Measurements from ENCODE around the gene MCRIP2.

DNA sequence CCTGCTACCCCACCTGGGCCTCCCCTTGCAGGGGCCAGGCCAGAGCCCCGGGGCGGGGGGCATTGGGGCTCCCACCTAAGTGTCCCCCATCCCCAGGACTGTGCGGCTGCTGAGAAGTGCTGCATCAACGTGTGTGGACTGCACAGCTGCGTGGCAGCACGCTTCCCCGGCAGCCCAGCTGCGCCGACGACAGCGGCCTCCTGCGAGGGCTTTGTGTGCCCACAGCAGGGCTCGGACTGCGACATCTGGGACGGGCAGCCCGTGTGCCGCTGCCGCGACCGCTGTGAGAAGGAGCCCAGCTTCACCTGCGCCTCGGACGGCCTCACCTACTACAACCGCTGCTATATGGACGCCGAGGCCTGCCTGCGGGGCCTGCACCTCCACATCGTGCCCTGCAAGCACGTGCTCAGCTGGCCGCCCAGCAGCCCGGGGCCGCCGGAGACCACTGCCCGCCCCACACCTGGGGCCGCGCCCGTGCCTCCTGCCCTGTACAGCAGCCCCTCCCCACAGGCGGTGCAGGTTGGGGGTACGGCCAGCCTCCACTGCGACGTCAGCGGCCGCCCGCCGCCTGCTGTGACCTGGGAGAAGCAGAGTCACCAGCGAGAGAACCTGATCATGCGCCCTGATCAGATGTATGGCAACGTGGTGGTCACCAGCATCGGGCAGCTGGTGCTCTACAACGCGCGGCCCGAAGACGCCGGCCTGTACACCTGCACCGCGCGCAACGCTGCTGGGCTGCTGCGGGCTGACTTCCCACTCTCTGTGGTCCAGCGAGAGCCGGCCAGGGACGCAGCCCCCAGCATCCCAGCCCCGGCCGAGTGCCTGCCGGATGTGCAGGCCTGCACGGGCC lies 8.9 kb upstream of the MCRIP2 start:
- TF ChIP-seq EP300 (IDR thresholded peaks at IDR 0.05), result no peak
- TF ChIP-seq, protein P1, sequence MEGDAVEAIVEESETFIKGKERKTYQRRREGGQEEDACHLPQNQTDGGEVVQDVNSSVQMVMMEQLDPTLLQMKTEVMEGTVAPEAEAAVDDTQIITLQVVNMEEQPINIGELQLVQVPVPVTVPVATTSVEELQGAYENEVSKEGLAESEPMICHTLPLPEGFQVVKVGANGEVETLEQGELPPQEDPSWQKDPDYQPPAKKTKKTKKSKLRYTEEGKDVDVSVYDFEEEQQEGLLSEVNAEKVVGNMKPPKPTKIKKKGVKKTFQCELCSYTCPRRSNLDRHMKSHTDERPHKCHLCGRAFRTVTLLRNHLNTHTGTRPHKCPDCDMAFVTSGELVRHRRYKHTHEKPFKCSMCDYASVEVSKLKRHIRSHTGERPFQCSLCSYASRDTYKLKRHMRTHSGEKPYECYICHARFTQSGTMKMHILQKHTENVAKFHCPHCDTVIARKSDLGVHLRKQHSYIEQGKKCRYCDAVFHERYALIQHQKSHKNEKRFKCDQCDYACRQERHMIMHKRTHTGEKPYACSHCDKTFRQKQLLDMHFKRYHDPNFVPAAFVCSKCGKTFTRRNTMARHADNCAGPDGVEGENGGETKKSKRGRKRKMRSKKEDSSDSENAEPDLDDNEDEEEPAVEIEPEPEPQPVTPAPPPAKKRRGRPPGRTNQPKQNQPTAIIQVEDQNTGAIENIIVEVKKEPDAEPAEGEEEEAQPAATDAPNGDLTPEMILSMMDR (IDR thresholded peaks at IDR 0.05), result no peak
- no peak for TF ChIP-seq POLR2A (IDR thresholded peaks at IDR 0.05; ENCODE audit: low read length)
- TF ChIP-seq PHF8 (IDR thresholded peaks at IDR 0.05; ENCODE audit: borderline replicate concordance, low read depth), result no peak
- TF ChIP-seq RAD21 (conservative IDR thresholded peaks at IDR 0.05 in 1 of 2, IDR thresholded peaks at IDR 0.05 in 1 of 2), result no peak
- no peak for TF ChIP-seq CBX8 (IDR thresholded peaks at IDR 0.05)
- no peak for TF ChIP-seq CHD4 (IDR thresholded peaks at IDR 0.05; ENCODE audit: borderline replicate concordance)
